Peyer's patch (tissue), 4 donors: ENCODE measurements around the gene FAM234B. TPM values are rescaled to one million over a fixed set of nuclear protein-coding genes. Genes with fewer than 3 reads are reported as not detected.

Experiments used
- DNase-seq, 3 donors: peaks; one replicate each; pipeline ENCODE4 v3.0.0-alpha.2; 2017 to 2019
- H3K27ac ChIP-seq, 4 donors: fragments of 200-600 bp; sonication (generic); one replicate each; pipeline ENCODE4 v1.5.1; 2016 to 2019
- H3K27me3 ChIP-seq, 2 donors: fragments of 200-600 bp; sonication (generic); one replicate each; pipeline ENCODE4 v1.5.1; 2019
- H3K36me3 ChIP-seq, 3 donors: fragments of 200-600 bp; sonication (generic); one replicate each; pipeline ENCODE4 v1.5.1; 2016 to 2019
- H3K4me1 ChIP-seq, 4 donors: fragments of 200-600 bp; sonication (generic); one replicate each; pipeline ENCODE4 v1.5.1; 2016 to 2019
- H3K4me3 ChIP-seq, 4 donors: fragments of 200-600 bp; sonication (generic); 1 replicate in 3 of 4; 2 replicates in 1 of 4; pipeline ENCODE4 v1.5.1; 2016 to 2019; ENCODE audit warnings: mild to moderate bottlenecking in 1 of 4
- H3K9me3 ChIP-seq, 4 donors: fragments of 200-600 bp; sonication (generic); one replicate each; pipeline ENCODE4 v1.5.1; 2016 to 2019; ENCODE audit warnings: mild to moderate bottlenecking in 1 of 4
- POLR2A ChIP-seq, 2 donors: fragments of 450-650 bp; IDR thresholded peaks; one replicate each; pipeline ENCODE4 v1.5.1; 2017; ENCODE audit warnings: antibody characterized with exemption in 2 of 2, mild to moderate bottlenecking in 2 of 2, moderate library complexity in 2 of 2
- total RNA-seq, 4 donors: library from RNA; depleted of rRNA; stranded (reverse); fragments of >200 nt; gene quantifications; one replicate each; pipeline ENCODE4 v1.1.0, GENCODE V29; 2016
- TF ChIP-seq, protein P1 (sequence below), 6 experiments: fragments of 450-650 bp in 4 of 6; fragments of 200-600 bp in 2 of 6; sonication (generic) in 1 of 6; IDR thresholded peaks; one replicate each; pipeline ENCODE4 v1.5.1; 2017 to 2019; ENCODE audit warnings: antibody characterized with exemption in 6 of 6, mild to moderate bottlenecking in 3 of 6, moderate library complexity in 1 of 6

The FAM234B gene
- total RNA-seq: 1 to 10 TPM; 6.5 to 9.1 (median 7.2) TPM

- Histone ChIP-seq H3K9me3 (no peaks in the 10 kb centered on the region), H3K27me3 (no peaks in the 10 kb centered on the region), H3K27ac (peak within 1 kb of the TSS in 3 of 4 donors; percentile 48 to 75 (median 65)), H3K36me3 (no peaks in the 10 kb centered on the region), H3K4me1 (peaks cover 0 to 11% (median 0%) of the 10 kb centered on the region in 4 donors), H3K4me3 (peak within 1 kb of the TSS; percentile 82 to 98 (median 96))
- peak; percentile 64 to 89 (median 84) for DNase-seq
- TF ChIP-seq, protein P1, sequence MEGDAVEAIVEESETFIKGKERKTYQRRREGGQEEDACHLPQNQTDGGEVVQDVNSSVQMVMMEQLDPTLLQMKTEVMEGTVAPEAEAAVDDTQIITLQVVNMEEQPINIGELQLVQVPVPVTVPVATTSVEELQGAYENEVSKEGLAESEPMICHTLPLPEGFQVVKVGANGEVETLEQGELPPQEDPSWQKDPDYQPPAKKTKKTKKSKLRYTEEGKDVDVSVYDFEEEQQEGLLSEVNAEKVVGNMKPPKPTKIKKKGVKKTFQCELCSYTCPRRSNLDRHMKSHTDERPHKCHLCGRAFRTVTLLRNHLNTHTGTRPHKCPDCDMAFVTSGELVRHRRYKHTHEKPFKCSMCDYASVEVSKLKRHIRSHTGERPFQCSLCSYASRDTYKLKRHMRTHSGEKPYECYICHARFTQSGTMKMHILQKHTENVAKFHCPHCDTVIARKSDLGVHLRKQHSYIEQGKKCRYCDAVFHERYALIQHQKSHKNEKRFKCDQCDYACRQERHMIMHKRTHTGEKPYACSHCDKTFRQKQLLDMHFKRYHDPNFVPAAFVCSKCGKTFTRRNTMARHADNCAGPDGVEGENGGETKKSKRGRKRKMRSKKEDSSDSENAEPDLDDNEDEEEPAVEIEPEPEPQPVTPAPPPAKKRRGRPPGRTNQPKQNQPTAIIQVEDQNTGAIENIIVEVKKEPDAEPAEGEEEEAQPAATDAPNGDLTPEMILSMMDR (IDR thresholded peaks at IDR 0.05): peak in 1 of 6 experiments; percentile 18
- TF ChIP-seq POLR2A (IDR thresholded peaks at IDR 0.05): peak in 1 of 2 donors; percentile 24
These were observed at the start of gene FAM234B for GRCh38 chr12:13044002-13044905. Gene FAM234B (plus strand): TSS chr12:13044381. CDS start chr12:13044404, 23 bp downstream.

DNA sequence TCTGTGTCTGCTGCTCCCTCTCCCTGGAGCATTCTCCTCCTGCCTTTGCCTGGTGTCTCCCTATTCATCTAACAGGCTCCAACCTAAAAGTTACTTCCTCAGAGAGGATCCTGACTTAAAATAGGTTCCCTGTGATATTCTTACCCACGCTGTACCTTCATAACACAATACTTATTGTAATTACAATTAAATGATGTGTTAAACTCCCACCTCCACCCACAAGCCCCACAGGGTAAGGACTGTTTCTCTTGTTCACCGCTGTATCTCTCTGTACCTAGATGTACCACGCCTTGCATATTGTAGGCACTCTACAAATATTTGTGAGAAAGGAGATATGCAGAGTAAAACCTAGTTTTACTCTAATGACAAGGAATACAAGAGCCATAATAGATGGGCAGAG is 49.1 kb upstream of the FAM234B start:
- Histone ChIP-seq H3K4me3 (no peak overlapping the region), H3K27ac (no peak overlapping the region), H3K36me3 (no peaks in the 10 kb centered on the region), H3K27me3 (no peaks in the 10 kb centered on the region), H3K4me1 (peaks cover 0 to 56% (median 0%) of the 10 kb centered on the region in 4 donors), H3K9me3 (no peaks in the 10 kb centered on the region)
- TF ChIP-seq, protein P1 (IDR thresholded peaks at IDR 0.05): no peak
- no peak for TF ChIP-seq POLR2A (IDR thresholded peaks at IDR 0.05)
- no peak for DNase-seq

- no peak overlapping the region for H3K27ac ChIP-seq
- H3K36me3 ChIP-seq: no peaks in the 10 kb centered on the region
- TF ChIP-seq, protein P1 (IDR thresholded peaks at IDR 0.05): no peak
- no peak for TF ChIP-seq POLR2A (IDR thresholded peaks at IDR 0.05)
- no peaks in the 10 kb centered on the region for H3K27me3 ChIP-seq
- H3K4me3 ChIP-seq: no peak overlapping the region
- no peaks in the 10 kb centered on the region for H3K9me3 ChIP-seq
- H3K4me1 ChIP-seq: peaks cover 0 to 53% (median 0%) of the 10 kb centered on the region in 4 donors
- DNase-seq: no peak
These were observed 48.0 kb upstream of the FAM234B start for GRCh38 chr12:12996209-12996608.

GRCh38 chr12:12997156-12997555 is 47.0 kb upstream of the FAM234B start:
- no peaks in the 10 kb centered on the region for H3K9me3 ChIP-seq
- TF ChIP-seq, protein P1 (IDR thresholded peaks at IDR 0.05): no peak
- TF ChIP-seq POLR2A (IDR thresholded peaks at IDR 0.05): no peak
- no peak for DNase-seq
- H3K4me1 ChIP-seq: peaks cover 0 to 50% (median 3%) of the 10 kb centered on the region in 4 donors
- H3K4me3 ChIP-seq: peak overlapping the region in 2 of 4 donors; percentile 90 to 93
- no peaks in the 10 kb centered on the region for H3K36me3 ChIP-seq
- H3K27ac ChIP-seq: no peak overlapping the region
- H3K27me3 ChIP-seq: no peaks in the 10 kb centered on the region

DNA sequence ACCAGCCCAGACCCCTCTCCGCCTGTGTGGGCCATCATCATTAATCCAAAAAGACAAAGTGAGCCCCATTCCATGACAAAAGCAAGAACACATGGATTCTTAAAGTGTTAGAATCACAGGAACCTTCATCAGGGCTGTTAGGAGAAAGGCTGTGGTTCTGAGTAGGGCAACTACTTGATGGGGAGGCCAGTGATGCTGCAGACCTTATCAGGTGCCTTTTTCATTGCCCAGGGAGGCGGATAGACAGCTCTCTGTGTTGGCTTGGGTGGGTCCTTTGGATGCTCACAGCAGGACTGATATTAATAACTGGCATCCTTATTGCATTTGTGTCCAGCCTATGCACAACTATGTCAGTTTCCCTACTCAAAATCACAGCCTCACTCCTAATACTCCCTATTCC is 46.4 kb upstream of the FAM234B start:
- peak overlapping the region in 2 of 4 donors; percentile 90 to 93 for H3K4me3 ChIP-seq
- no peak overlapping the region for H3K27ac ChIP-seq
- TF ChIP-seq, protein P1 (IDR thresholded peaks at IDR 0.05): no peak
- TF ChIP-seq POLR2A (IDR thresholded peaks at IDR 0.05): no peak

More for the DNA sequence above, 46.4 kb upstream of the FAM234B start:
- H3K9me3 ChIP-seq: no peaks in the 10 kb centered on the region
- H3K4me1 ChIP-seq: peaks cover 0 to 44% (median 3%) of the 10 kb centered on the region in 4 donors
- H3K36me3 ChIP-seq: no peaks in the 10 kb centered on the region
- H3K27me3 ChIP-seq: no peaks in the 10 kb centered on the region
- no peak for DNase-seq
